Trophoblast cell (in vitro differentiated cells and primary cell): Measurements from ENCODE around the gene TCP11.

Experiments
- DNase-seq, 2 donors: peaks; one replicate each; pipeline ENCODE4 v3.0.0-alpha.2; 2016
- H2AFZ ChIP-seq: 2 replicates; pipeline ENCODE4 v1.6.1; 2013; ENCODE audit warnings: low read length, moderate library complexity, mild to moderate bottlenecking; ENCODE audit not compliant: insufficient read depth, poor library complexity
- H2AK5ac ChIP-seq: 2 replicates; pipeline ENCODE4 v1.6.1; 2013; ENCODE audit warnings: mild to moderate bottlenecking, low read length
- H2BK120ac ChIP-seq: 2 replicates; pipeline ENCODE4 v1.6.1; 2013; ENCODE audit warnings: low read length, mild to moderate bottlenecking, moderate library complexity; ENCODE audit not compliant: insufficient read depth, poor library complexity
- H2BK12ac ChIP-seq: 2 replicates; pipeline ENCODE4 v1.6.1; 2013; ENCODE audit warnings: mild to moderate bottlenecking, low read length, moderate library complexity
- H2BK5ac ChIP-seq: 2 replicates; pipeline ENCODE4 v1.6.1; 2013; ENCODE audit warnings: low read length, low read depth, moderate library complexity, mild to moderate bottlenecking; ENCODE audit not compliant: poor library complexity
- H3K14ac ChIP-seq: 2 replicates; pipeline ENCODE4 v1.6.1; 2013; ENCODE audit warnings: mild to moderate bottlenecking, low read length
- H3K18ac ChIP-seq: 2 replicates; pipeline ENCODE4 v1.6.1; 2013; ENCODE audit warnings: mild to moderate bottlenecking, low read length
- H3K23ac ChIP-seq: 2 replicates; pipeline ENCODE4 v1.6.1; 2013; ENCODE audit warnings: low read length
- H3K27ac ChIP-seq: 2 replicates; pipeline ENCODE4 v1.5.1; 2013; ENCODE audit warnings: low read depth, mild to moderate bottlenecking, inconsistent platforms, low read length, moderate library complexity
- H3K27me3 ChIP-seq: 2 replicates; pipeline ENCODE4 v1.6.1; 2013; ENCODE audit warnings: inconsistent platforms, mild to moderate bottlenecking, low read length, moderate library complexity; ENCODE audit not compliant: insufficient read depth
- H3K36me3 ChIP-seq, 2 experiments: 1 replicate in 1 of 2; 2 replicates in 1 of 2; pipeline ENCODE4 v1.6.1; 2013; ENCODE audit warnings: low read length in 2 of 2, mild to moderate bottlenecking in 2 of 2, moderate library complexity in 1 of 2; ENCODE audit not compliant: insufficient read depth in 2 of 2, control insufficient read depth in 1 of 2
- H3K4ac ChIP-seq: 2 replicates; pipeline ENCODE4 v1.6.1; 2013; ENCODE audit warnings: low read depth, mild to moderate bottlenecking, low read length, moderate library complexity
- H3K4me1 ChIP-seq, 2 experiments: 1 replicate in 1 of 2; 2 replicates in 1 of 2; pipeline ENCODE4 v1.6.1; 2013; ENCODE audit warnings: low read length in 2 of 2, mild to moderate bottlenecking in 2 of 2, moderate library complexity in 1 of 2; ENCODE audit not compliant: insufficient read depth in 2 of 2, control insufficient read depth in 1 of 2
- H3K4me2 ChIP-seq: 2 replicates; pipeline ENCODE4 v1.6.1; 2013; ENCODE audit warnings: inconsistent platforms, mild to moderate bottlenecking, low read length, moderate library complexity
- H3K4me3 ChIP-seq: 2 replicates; pipeline ENCODE4 v1.5.1; 2013; ENCODE audit warnings: mild to moderate bottlenecking, low read depth, low read length, inconsistent platforms
- H3K79me1 ChIP-seq: one replicate; pipeline ENCODE4 v1.6.1; 2013; ENCODE audit warnings: low read length
- H3K79me2 ChIP-seq: 2 replicates; pipeline ENCODE4 v1.6.1; 2013; ENCODE audit warnings: low read length, mild to moderate bottlenecking; ENCODE audit not compliant: control insufficient read depth, insufficient read depth, poor library complexity
- H3K9ac ChIP-seq: 2 replicates; pipeline ENCODE4 v1.6.1; 2013; ENCODE audit warnings: mild to moderate bottlenecking, low read length
- H3K9me3 ChIP-seq: 2 replicates; pipeline ENCODE4 v1.6.1; 2013; ENCODE audit warnings: low read depth, mild to moderate bottlenecking, control low read depth, inconsistent platforms, low read length; ENCODE audit not compliant: insufficient read depth
- H4K12ac ChIP-seq: 2 replicates; pipeline ENCODE4 v1.6.1; 2013; ENCODE audit warnings: low read depth, mild to moderate bottlenecking, low read length, moderate library complexity
- H4K8ac ChIP-seq: 2 replicates; pipeline ENCODE4 v1.6.1; 2013; ENCODE audit warnings: low read depth, mild to moderate bottlenecking, low read length, moderate library complexity
- H4K91ac ChIP-seq: one replicate; pipeline ENCODE4 v1.6.1; 2013; ENCODE audit warnings: low read depth, mild to moderate bottlenecking, low read length, moderate library complexity
- WGBS: extraction: QIAGEN DNeasy Blood & Tissue Kit; methylation state at CpG from one replicate; pipeline ENCODE4 v1.1.7; 2013; ENCODE audit warnings: missing lambda C conversion rate; ENCODE audit not compliant: insufficient read length, insufficient coverage; ENCODE audit errors: extremely low coverage; 5-methylcytosine and 5-hydroxymethylcytosine counted together

Gene TCP11

GRCh38 chr6:35086636-35087360 is 54.3 kb downstream of the TCP11 start:
- Histone ChIP-seq H2BK120ac (no peak overlapping the region), H3K27ac (no peak overlapping the region), H3K9me3 (peaks cover 2% of the 10 kb centered on the region), H4K12ac (no peak overlapping the region), H3K18ac (no peak overlapping the region), H3K4me2 (no peak overlapping the region), H4K8ac (no peak overlapping the region), H3K9ac (no peak overlapping the region), H2BK12ac (no peak overlapping the region), H3K4ac (no peak overlapping the region), H3K23ac (no peak overlapping the region), H3K79me2 (no peaks in the 10 kb centered on the region), H3K14ac (no peak overlapping the region), H3K36me3 (peaks cover 95% of the 10 kb centered on the region in 2 experiments), H3K79me1 (no peaks in the 10 kb centered on the region), H3K4me3 (no peak overlapping the region), H2AK5ac (no peak overlapping the region), H3K27me3 (no peaks in the 10 kb centered on the region), H3K4me1 (no peaks in the 10 kb centered on the region), H2AFZ (no peak overlapping the region), H2BK5ac (no peak overlapping the region), H4K91ac (no peak overlapping the region)
- whole genome bisulfite sequencing: no CpG with 5 or more reads among the region's 12 CpGs
- DNase-seq: no peak

GRCh38 chr6:35086282-35086632 is 54.9 kb downstream of the TCP11 start:
- H2BK120ac ChIP-seq: no peak overlapping the region
- H4K12ac ChIP-seq: no peak overlapping the region
- no peak overlapping the region for H2AK5ac ChIP-seq
- no peaks in the 10 kb centered on the region for H3K4me1 ChIP-seq
- DNase-seq: no peak
- H3K27me3 ChIP-seq: no peaks in the 10 kb centered on the region
- no peak overlapping the region for H3K4me2 ChIP-seq
- no peaks in the 10 kb centered on the region for H3K79me1 ChIP-seq
- H3K36me3 ChIP-seq: peaks cover 95% of the 10 kb centered on the region in 2 experiments
- no peak overlapping the region for H3K27ac ChIP-seq
- no peak overlapping the region for H3K14ac ChIP-seq
- H3K9ac ChIP-seq: no peak overlapping the region
- no peak overlapping the region for H2AFZ ChIP-seq
- H4K8ac ChIP-seq: no peak overlapping the region
- H2BK5ac ChIP-seq: no peak overlapping the region
- no peak overlapping the region for H4K91ac ChIP-seq
- no peak overlapping the region for H3K4me3 ChIP-seq
- no peak overlapping the region for H2BK12ac ChIP-seq
- H3K18ac ChIP-seq: no peak overlapping the region
- peaks cover 2% of the 10 kb centered on the region for H3K9me3 ChIP-seq
- H3K79me2 ChIP-seq: no peaks in the 10 kb centered on the region
- WGBS: no CpG with 5 or more reads among the region's 10 CpGs
- H3K4ac ChIP-seq: no peak overlapping the region
- H3K23ac ChIP-seq: no peak overlapping the region

- peaks cover 98% of the 10 kb centered on the region in 2 experiments for H3K36me3 ChIP-seq
- no peak overlapping the region for H4K91ac ChIP-seq
- no peak overlapping the region for H3K4ac ChIP-seq
- no peak overlapping the region for H3K18ac ChIP-seq
- no peaks in the 10 kb centered on the region for H3K79me1 ChIP-seq
- H2BK120ac ChIP-seq: no peak overlapping the region
- H2AFZ ChIP-seq: no peak overlapping the region
- no CpG with 5 or more reads among the region's 30 CpGs for WGBS
- H3K27ac ChIP-seq: no peak overlapping the region
- no peak overlapping the region for H4K12ac ChIP-seq
- H3K79me2 ChIP-seq: no peaks in the 10 kb centered on the region
- H3K14ac ChIP-seq: no peak overlapping the region
- H3K4me2 ChIP-seq: no peak overlapping the region
- no peaks in the 10 kb centered on the region for H3K27me3 ChIP-seq
- no peak overlapping the region for H2BK5ac ChIP-seq
- no peak overlapping the region for H4K8ac ChIP-seq
- no peak overlapping the region for H2BK12ac ChIP-seq
- no peak overlapping the region for H3K23ac ChIP-seq
- no peak for DNase-seq
- no peaks in the 10 kb centered on the region for H3K4me1 ChIP-seq
- no peak overlapping the region for H3K9ac ChIP-seq
- no peak overlapping the region for H3K4me3 ChIP-seq
- no peak overlapping the region for H2AK5ac ChIP-seq
- H3K9me3 ChIP-seq: peaks cover 2% of the 10 kb centered on the region
Observed at GRCh38 chr6:35085359-35086281, 55.5 kb downstream of the TCP11 start.

GRCh38 chr6:35084511-35085203 is 56.5 kb downstream of the TCP11 start:
- Histone ChIP-seq H4K91ac (no peak overlapping the region), H3K36me3 (peaks cover 100% of the 10 kb centered on the region in 2 experiments), H3K27ac (no peak overlapping the region), H3K79me1 (no peaks in the 10 kb centered on the region), H2BK5ac (no peak overlapping the region), H3K18ac (no peak overlapping the region), H3K23ac (no peak overlapping the region), H3K4me3 (no peak overlapping the region), H3K27me3 (no peaks in the 10 kb centered on the region), H3K4ac (no peak overlapping the region), H3K14ac (no peak overlapping the region), H3K79me2 (no peaks in the 10 kb centered on the region), H3K4me2 (no peak overlapping the region), H3K4me1 (no peaks in the 10 kb centered on the region), H3K9ac (no peak overlapping the region), H4K8ac (no peak overlapping the region), H2AK5ac (no peak overlapping the region), H2BK12ac (no peak overlapping the region), H3K9me3 (peaks cover 2% of the 10 kb centered on the region), H2AFZ (no peak overlapping the region), H4K12ac (no peak overlapping the region), H2BK120ac (no peak overlapping the region)
- no peak for DNase-seq
- WGBS: no CpG with 5 or more reads among the region's 12 CpGs
